Upper lobe of left lung (tissue), 6 donors: ENCODE data around the gene FRYL. TPM values are rescaled to one million over a fixed set of nuclear protein-coding genes. Genes with fewer than 3 reads are reported as not detected.
A peak's percentile ranks its signal among the peaks of the same experiment; 100 is the strongest.

Experiments used
- ATAC-seq, 2 donors: fragments of 200-7000 bp; cut with Tn5 transposase; one replicate each; pipeline ENCODE4 v1.9.1; 2022; ENCODE audit warnings: mild to moderate bottlenecking in 2 of 2, moderate library complexity in 2 of 2; ENCODE audit not compliant: low FRiP score in 2 of 2
- DNase-seq, 2 donors: peaks; one replicate each; pipeline ENCODE4 v3.0.0-alpha.2; 2019 to 2020
- H3K27ac ChIP-seq, 4 donors: fragments of 200-600 bp; sonication (generic); one replicate each; pipeline ENCODE4 v1.5.1; 2016 to 2019
- H3K27me3 ChIP-seq, 4 donors: fragments of 200-600 bp; sonication (generic); one replicate each; pipeline ENCODE4 v1.5.1; 2017 to 2019
- H3K36me3 ChIP-seq, 4 donors: fragments of 200-600 bp; sonication (generic); one replicate each; pipeline ENCODE4 v1.5.1; 2016 to 2019
- H3K4me1 ChIP-seq, 4 donors: fragments of 200-600 bp; sonication (generic); one replicate each; pipeline ENCODE4 v1.5.1; 2018 to 2019
- H3K4me3 ChIP-seq, 4 donors: fragments of 200-600 bp; sonication (generic); one replicate each; pipeline ENCODE4 v1.5.1; 2017 to 2019; ENCODE audit warnings: mild to moderate bottlenecking in 2 of 4, moderate library complexity in 1 of 4
- H3K9me3 ChIP-seq, 4 donors: fragments of 200-600 bp; sonication (generic); one replicate each; pipeline ENCODE4 v1.5.1; 2018 to 2019
- EP300 ChIP-seq, 4 donors: sonication (generic); formaldehyde crosslinking; IDR thresholded peaks; one replicate each; pipeline ENCODE4 v1.5.1; 2017; ENCODE audit warnings: antibody characterized with exemption in 4 of 4, control low read depth in 2 of 4
- POLR2A ChIP-seq, 4 donors: fragments of 450-650 bp; IDR thresholded peaks; one replicate each; pipeline ENCODE4 v1.5.1; 2016 to 2017; ENCODE audit warnings: antibody characterized with exemption in 4 of 4, mild to moderate bottlenecking in 2 of 4
- POLR2AphosphoS5 ChIP-seq, 2 donors: sonication (generic); formaldehyde crosslinking; IDR thresholded peaks; one replicate each; pipeline ENCODE4 v1.5.1; 2017; ENCODE audit warnings: antibody characterized with exemption in 2 of 2
- WGBS, 2 donors: methylation state at CpG; one replicate each; pipeline ENCODE4 v1.1.5; 2017 to 2018; 5-methylcytosine and 5-hydroxymethylcytosine counted together
- total RNA-seq, 6 donors: library from RNA; depleted of rRNA in 4 of 6; stranded (reverse); fragments of >200 nt in 4 of 6; gene quantifications; one replicate each; pipeline versions ENCODE4 v1.1.0 to v1.2.1, GENCODE V29; 2016 to 2021
- TF ChIP-seq, protein P1 (sequence below), 6 experiments: fragments of 450-650 bp in 4 of 6; fragments of 200-600 bp in 2 of 6; sonication (generic) in 2 of 6; IDR thresholded peaks; one replicate each; pipeline ENCODE4 v1.5.1; 2016 to 2019; ENCODE audit warnings: antibody characterized with exemption in 6 of 6
- donor health status: DM: no; HTN: no; CAD: no; lungs with moderate emphysema.
- donor health status: DM: no; HTN: yes; CAD: no; lungs with severe emphysema.

The FRYL gene
- total RNA-seq, 6 donors from 2014 or later: 48.6 to 96.9 (median 69.2) TPM

DNA sequence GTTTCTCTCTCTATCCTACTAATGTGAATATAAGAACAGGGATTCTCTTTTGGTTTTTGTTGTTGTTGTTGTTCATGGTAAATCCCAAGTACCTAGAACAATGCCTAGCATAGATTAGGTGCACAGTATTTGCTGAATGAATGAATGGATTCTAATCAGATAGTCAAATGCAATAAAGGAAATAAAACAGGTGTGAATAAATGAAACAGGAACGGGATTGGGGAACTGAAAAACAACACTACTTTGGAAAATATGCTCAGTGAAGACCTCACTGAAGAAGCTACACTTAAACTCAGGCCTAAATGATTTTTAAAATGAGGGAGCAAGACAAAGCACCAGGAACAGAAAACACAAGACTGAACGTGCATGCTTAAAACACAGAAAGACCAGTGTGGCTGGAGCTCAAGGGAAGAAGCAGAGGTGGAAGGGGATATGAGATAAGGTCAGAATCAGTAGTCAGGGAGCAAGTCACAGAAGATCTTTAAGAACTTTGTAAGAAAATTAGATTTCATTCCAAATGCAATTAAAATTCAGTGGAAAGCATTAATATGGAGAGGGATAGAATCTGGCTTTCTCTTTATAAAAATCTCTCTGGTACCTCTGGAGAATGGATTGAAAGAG, 145.3 kb downstream of the FRYL start:
- Histone ChIP-seq H3K27ac (peak overlapping the region in 2 of 4 donors; percentile 8 to 41), H3K36me3 (no peaks in the 10 kb centered on the region), H3K9me3 (no peaks in the 10 kb centered on the region)

DNA sequence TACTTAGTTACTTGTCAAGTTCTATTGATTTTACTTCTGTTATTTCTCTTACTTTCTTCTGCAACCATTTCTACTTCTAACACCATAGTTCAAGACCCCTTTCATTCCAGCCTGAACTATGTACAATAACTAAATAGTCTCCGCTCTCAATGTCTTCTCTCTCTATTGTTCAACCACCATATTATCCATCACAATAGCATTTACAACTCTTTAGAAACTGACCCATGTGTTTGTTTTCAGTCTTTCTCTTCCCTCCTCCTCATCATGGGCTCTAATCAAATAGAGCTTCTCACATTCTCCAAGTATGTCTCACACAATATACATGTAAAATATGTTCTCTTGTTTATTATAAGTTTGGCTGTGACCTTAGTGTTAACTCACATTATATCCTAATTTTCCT, 146.4 kb downstream of the FRYL start:
- TF ChIP-seq POLR2AphosphoS5 (IDR thresholded peaks at IDR 0.05) (no peak), EP300 (IDR thresholded peaks at IDR 0.05) (no peak), POLR2A (IDR thresholded peaks at IDR 0.05) (no peak)
- TF ChIP-seq, protein P1, sequence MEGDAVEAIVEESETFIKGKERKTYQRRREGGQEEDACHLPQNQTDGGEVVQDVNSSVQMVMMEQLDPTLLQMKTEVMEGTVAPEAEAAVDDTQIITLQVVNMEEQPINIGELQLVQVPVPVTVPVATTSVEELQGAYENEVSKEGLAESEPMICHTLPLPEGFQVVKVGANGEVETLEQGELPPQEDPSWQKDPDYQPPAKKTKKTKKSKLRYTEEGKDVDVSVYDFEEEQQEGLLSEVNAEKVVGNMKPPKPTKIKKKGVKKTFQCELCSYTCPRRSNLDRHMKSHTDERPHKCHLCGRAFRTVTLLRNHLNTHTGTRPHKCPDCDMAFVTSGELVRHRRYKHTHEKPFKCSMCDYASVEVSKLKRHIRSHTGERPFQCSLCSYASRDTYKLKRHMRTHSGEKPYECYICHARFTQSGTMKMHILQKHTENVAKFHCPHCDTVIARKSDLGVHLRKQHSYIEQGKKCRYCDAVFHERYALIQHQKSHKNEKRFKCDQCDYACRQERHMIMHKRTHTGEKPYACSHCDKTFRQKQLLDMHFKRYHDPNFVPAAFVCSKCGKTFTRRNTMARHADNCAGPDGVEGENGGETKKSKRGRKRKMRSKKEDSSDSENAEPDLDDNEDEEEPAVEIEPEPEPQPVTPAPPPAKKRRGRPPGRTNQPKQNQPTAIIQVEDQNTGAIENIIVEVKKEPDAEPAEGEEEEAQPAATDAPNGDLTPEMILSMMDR (IDR thresholded peaks at IDR 0.05): no peak
- whole genome bisulfite sequencing, 2 donors: 92 to 100% methylated on average over 1 of the region's 1 CpG
- H3K36me3 ChIP-seq: no peaks in the 10 kb centered on the region
- no peak overlapping the region for H3K4me3 ChIP-seq
- ATAC-seq (no peak), DNase-seq (no peak)
- no peak overlapping the region for H3K27ac ChIP-seq
- peaks cover 3 to 18% (median 14%) of the 10 kb centered on the region in 4 donors for H3K4me1 ChIP-seq
- H3K9me3 ChIP-seq: no peaks in the 10 kb centered on the region
- H3K27me3 ChIP-seq: no peaks in the 10 kb centered on the region

More for the DNA sequence above, 145.3 kb downstream of the FRYL start:
- ATAC-seq (no peak), DNase-seq (no peak)
- H3K27me3 ChIP-seq: no peaks in the 10 kb centered on the region
- WGBS, 2 donors: 34 to 62% methylated on average over 2 of the region's 2 CpGs
- H3K4me1 ChIP-seq: peaks cover 3 to 19% (median 17%) of the 10 kb centered on the region in 4 donors
- no peak for TF ChIP-seq POLR2A (IDR thresholded peaks at IDR 0.05)
- TF ChIP-seq POLR2AphosphoS5 (IDR thresholded peaks at IDR 0.05): no peak
- no peak for TF ChIP-seq EP300 (IDR thresholded peaks at IDR 0.05)
- TF ChIP-seq, protein P1 (IDR thresholded peaks at IDR 0.05): no peak
- no peak overlapping the region for H3K4me3 ChIP-seq

DNA sequence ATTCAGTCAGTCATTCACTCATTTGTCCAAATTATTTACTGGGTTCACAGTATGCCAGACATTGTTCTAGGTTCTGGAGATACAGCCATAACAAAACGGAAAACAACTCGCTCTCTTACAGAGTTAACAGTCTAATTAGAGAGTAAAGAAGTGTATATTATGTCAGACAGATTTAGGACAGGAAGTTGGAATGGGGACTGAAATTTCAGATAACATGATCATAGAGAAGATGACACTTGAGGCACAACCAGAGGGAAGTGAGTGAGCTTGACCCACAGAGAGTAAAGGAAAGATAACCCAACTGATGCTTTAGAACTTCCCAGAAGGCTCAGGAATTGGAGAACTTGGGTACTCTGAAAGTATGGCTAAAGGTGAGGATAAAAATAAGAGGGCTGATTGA, 150.6 kb downstream of the FRYL start:
- DNase-seq: no peak
- Histone ChIP-seq H3K4me3 (no peak overlapping the region), H3K9me3 (no peaks in the 10 kb centered on the region), H3K4me1 (peaks cover 0 to 6% (median 0%) of the 10 kb centered on the region in 4 donors), H3K27me3 (no peaks in the 10 kb centered on the region), H3K36me3 (no peaks in the 10 kb centered on the region), H3K27ac (peak overlapping the region in 2 of 4 donors; percentile 7 to 9)
- TF ChIP-seq POLR2AphosphoS5 (IDR thresholded peaks at IDR 0.05) (no peak), POLR2A (IDR thresholded peaks at IDR 0.05) (no peak), EP300 (IDR thresholded peaks at IDR 0.05) (no peak)
- TF ChIP-seq, protein P1 (IDR thresholded peaks at IDR 0.05): no peak
- 71 to 91% methylated on average over 2 of the region's 2 CpGs for WGBS, 2 donors
- no peak for ATAC-seq

DNA sequence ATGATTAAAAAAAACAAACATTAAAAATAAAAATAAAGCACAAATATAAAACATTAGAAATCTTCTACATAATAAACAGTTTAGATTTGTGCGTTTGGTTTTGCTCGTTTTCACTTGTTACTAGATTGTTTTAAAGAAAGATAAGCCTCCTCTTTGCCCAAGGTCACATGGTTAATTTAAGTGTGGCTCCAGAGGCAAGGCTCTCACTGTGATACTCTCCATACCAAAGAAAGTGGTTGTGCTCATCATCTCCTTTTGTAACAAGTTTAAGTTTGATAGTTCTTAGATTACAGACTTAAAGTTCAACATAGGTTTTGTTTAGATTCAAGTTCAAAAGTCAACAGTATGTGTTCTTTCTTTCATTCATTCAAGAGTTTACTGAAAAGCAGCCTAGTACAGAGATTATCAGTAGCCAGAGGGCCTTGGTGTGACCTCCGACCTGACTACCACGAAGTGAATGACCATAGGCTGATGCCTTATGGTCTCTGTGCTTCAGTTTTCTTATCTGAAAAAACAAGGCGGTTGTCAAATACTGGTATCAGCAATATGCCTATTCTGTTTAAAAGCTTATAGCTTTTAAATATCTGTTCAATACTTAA, 156.8 kb downstream of the FRYL start:
- H3K4me1 ChIP-seq: no peaks in the 10 kb centered on the region
- ATAC-seq: no peak
- H3K4me3 ChIP-seq: no peak overlapping the region
- no peak overlapping the region for H3K27ac ChIP-seq
- H3K27me3 ChIP-seq: no peaks in the 10 kb centered on the region
- 78 to 79% methylated on average over 5 of the region's 5 CpGs for WGBS, 2 donors
- no peaks in the 10 kb centered on the region for H3K9me3 ChIP-seq
- no peak for DNase-seq
- no peak for TF ChIP-seq EP300 (IDR thresholded peaks at IDR 0.05)
- TF ChIP-seq POLR2AphosphoS5 (IDR thresholded peaks at IDR 0.05): no peak
- no peak for TF ChIP-seq POLR2A (IDR thresholded peaks at IDR 0.05)
- TF ChIP-seq, protein P1 (IDR thresholded peaks at IDR 0.05): no peak
- peaks cover 0 to 2% (median 0%) of the 10 kb centered on the region in 4 donors for H3K36me3 ChIP-seq
